PC-3 (cell line): ENCODE measurements around the gene PLXND1.

Source experiments
- EZH2 ChIP-seq: fragments of 300-600 bp; sonication (generic); IDR thresholded peaks from one replicate; pipeline ENCODE4 v1.6.1; 2017; ENCODE audit warnings: antibody characterized with exemption, mild to moderate bottlenecking, low read length; ENCODE audit not compliant: unreplicated experiment
- EZH2phosphoT487 ChIP-seq: fragments of 300-600 bp; sonication (generic); IDR thresholded peaks from 2 replicates; pipeline ENCODE4 v1.6.1; 2018; ENCODE audit warnings: mild to moderate bottlenecking, antibody characterized with exemption, low read length, borderline replicate concordance
- TF ChIP-seq, protein P1 (sequence below): fragments of 300-600 bp; sonication (generic); conservative IDR thresholded peaks from 2 replicates; pipeline ENCODE4 v1.5.1; 2017; ENCODE audit warnings: antibody characterized with exemption, low read depth, mild to moderate bottlenecking, low read length

DNA sequence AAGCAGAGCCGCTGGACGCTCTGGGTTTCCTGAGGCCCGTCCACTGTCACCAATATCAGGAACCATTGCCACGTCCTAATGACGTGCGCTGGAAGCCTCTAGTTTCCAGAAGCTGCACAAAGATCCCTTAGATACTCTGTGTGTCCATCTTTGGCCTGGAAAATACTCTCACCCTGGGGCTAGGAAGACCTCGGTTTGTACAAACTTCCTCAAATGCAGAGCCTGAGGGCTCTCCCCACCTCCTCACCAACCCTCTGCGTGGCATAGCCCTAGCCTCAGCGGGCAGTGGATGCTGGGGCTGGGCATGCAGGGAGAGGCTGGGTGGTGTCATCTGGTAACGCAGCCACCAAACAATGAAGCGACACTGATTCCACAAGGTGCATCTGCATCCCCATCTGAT, 74.8 kb downstream of the PLXND1 start:
- no peak for TF ChIP-seq EZH2phosphoT487
- TF ChIP-seq, protein P1, sequence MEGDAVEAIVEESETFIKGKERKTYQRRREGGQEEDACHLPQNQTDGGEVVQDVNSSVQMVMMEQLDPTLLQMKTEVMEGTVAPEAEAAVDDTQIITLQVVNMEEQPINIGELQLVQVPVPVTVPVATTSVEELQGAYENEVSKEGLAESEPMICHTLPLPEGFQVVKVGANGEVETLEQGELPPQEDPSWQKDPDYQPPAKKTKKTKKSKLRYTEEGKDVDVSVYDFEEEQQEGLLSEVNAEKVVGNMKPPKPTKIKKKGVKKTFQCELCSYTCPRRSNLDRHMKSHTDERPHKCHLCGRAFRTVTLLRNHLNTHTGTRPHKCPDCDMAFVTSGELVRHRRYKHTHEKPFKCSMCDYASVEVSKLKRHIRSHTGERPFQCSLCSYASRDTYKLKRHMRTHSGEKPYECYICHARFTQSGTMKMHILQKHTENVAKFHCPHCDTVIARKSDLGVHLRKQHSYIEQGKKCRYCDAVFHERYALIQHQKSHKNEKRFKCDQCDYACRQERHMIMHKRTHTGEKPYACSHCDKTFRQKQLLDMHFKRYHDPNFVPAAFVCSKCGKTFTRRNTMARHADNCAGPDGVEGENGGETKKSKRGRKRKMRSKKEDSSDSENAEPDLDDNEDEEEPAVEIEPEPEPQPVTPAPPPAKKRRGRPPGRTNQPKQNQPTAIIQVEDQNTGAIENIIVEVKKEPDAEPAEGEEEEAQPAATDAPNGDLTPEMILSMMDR = no peak
- no peak for TF ChIP-seq EZH2
